Loucy (cell line): ENCODE measurements around the gene NDUFV3.

Experiments used
- H2AFZ ChIP-seq: fragments of 200-600 bp; sonication (generic); 2 replicates; pipeline ENCODE4 v1.6.0; 2016; ENCODE audit warnings: antibody characterized with exemption, mild to moderate bottlenecking, low read length, moderate library complexity
- H3F3A ChIP-seq: fragments of 200-600 bp; 2 replicates; pipeline ENCODE4 v1.6.0; 2016; ENCODE audit warnings: antibody characterized with exemption, low read depth, mild to moderate bottlenecking
- H3K27me3 ChIP-seq: fragments of 200-600 bp; sonication (generic); 2 replicates; pipeline ENCODE4 v1.6.1; 2014; ENCODE audit warnings: low read length, mild to moderate bottlenecking; ENCODE audit not compliant: insufficient read depth, poor library complexity, severe bottlenecking
- H3K36me3 ChIP-seq: fragments of 200-600 bp; sonication (generic); 2 replicates; pipeline ENCODE4 v1.6.1; 2016; ENCODE audit warnings: low read length; ENCODE audit not compliant: insufficient read depth
- H3K4me1 ChIP-seq: fragments of 200-600 bp; sonication (generic); 2 replicates; pipeline ENCODE4 v1.5.1; 2014; ENCODE audit warnings: low read length, mild to moderate bottlenecking; ENCODE audit not compliant: insufficient read depth, poor library complexity, severe bottlenecking
- H3K4me2 ChIP-seq: fragments of 200-600 bp; sonication (generic); 2 replicates; pipeline ENCODE4 v1.6.0; 2014; ENCODE audit warnings: antibody characterized with exemption, low read length, low read depth, mild to moderate bottlenecking; ENCODE audit not compliant: poor library complexity, severe bottlenecking
- H3K4me3 ChIP-seq: fragments of 200-600 bp; sonication (generic); 2 replicates; pipeline ENCODE4 v1.5.1; 2014; ENCODE audit warnings: low read length, mild to moderate bottlenecking, mixed read lengths; ENCODE audit not compliant: poor library complexity, severe bottlenecking
- H3K79me2 ChIP-seq: fragments of 200-600 bp; sonication (generic); 2 replicates; pipeline ENCODE4 v1.6.1; 2014; ENCODE audit warnings: low read length; ENCODE audit not compliant: insufficient read depth
- H3K9ac ChIP-seq: fragments of 200-600 bp; sonication (generic); 2 replicates; pipeline ENCODE4 v1.6.0; 2014; ENCODE audit warnings: mild to moderate bottlenecking, low read depth, low read length, moderate library complexity; ENCODE audit not compliant: poor library complexity, severe bottlenecking
- H3K9me2 ChIP-seq: fragments of 200-600 bp; sonication (generic); replicated peaks from 2 replicates; pipeline ENCODE4 v1.6.1; 2016; ENCODE audit warnings: low read depth, low read length, mixed read lengths
- H3K9me3 ChIP-seq: fragments of 200-600 bp; sonication (generic); 2 replicates; pipeline ENCODE4 v1.6.1; 2014; ENCODE audit warnings: mild to moderate bottlenecking, antibody characterized with exemption, low read length, low read depth; ENCODE audit not compliant: insufficient read depth
- H4K20me1 ChIP-seq: fragments of 200-600 bp; sonication (generic); 2 replicates; pipeline ENCODE4 v1.6.0; 2014; ENCODE audit warnings: antibody characterized with exemption, low read length, mild to moderate bottlenecking; ENCODE audit not compliant: insufficient read depth, poor library complexity, severe bottlenecking
- EZH2phosphoT487 ChIP-seq: fragments of 200-600 bp; IDR thresholded peaks from 2 replicates; pipeline ENCODE4 v1.6.1; 2018; ENCODE audit warnings: antibody characterized with exemption, mild to moderate bottlenecking, moderate library complexity, borderline replicate concordance
- TF ChIP-seq, protein P1 (sequence below): fragments of 200-600 bp; sonication (generic); conservative IDR thresholded peaks from 2 replicates; pipeline ENCODE4 v1.5.1; 2014; ENCODE audit warnings: mild to moderate bottlenecking, antibody characterized with exemption, low read length

Gene NDUFV3

DNA sequence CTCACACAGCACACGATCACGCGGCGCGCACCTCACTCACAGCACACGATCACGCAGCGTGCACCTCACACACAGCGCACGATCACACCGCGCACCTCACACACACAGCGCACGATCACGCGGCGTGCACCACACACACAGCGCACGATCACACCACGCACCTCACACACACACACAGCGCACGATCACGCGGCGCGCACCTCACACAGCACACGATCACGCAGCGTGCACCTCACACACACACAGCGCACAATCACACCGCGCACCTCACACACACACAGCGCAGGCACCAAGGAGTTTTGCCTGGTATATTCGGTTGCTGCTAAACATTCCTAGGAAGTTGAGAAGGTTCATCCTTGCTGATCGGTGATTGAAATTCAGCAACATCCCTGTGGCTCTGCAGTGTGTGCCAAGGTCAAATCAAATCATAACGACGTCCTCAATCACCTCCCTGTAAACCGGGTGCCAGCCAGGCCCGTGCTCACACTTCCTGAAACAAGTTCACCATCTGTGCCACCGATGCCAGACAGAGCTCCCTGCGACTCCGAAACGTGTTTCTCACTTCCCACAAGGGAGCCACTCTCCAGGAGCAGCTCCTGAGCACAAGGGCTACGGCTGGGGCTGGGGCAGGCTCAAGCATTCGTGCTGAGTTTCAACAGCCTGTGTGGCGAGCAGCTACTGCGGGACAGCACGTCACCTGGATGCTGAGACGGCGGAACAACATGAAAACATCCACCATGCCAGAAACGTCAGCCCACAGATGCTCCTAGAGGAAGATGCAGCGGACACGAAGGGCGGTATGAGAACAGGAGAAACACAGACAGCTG is 44.0 kb upstream of the NDUFV3 start:
- Histone ChIP-seq H4K20me1 (no peaks in the 10 kb centered on the region), H3K9me2 (no peaks in the 10 kb centered on the region), H3K9me3 (no peaks in the 10 kb centered on the region), H3K4me3 (no peak overlapping the region), H2AFZ (no peak overlapping the region), H3K27me3 (no peaks in the 10 kb centered on the region), H3K79me2 (peaks cover 14% of the 10 kb centered on the region; the same call in 1 of the 2 replicates), H3K4me1 (no peaks in the 10 kb centered on the region), H3K4me2 (no peak overlapping the region), H3K36me3 (peaks cover 80% of the 10 kb centered on the region; the same call in 1 of the 2 replicates), H3K9ac (no peak overlapping the region), H3F3A (no peaks in the 10 kb centered on the region)
- TF ChIP-seq, protein P1, sequence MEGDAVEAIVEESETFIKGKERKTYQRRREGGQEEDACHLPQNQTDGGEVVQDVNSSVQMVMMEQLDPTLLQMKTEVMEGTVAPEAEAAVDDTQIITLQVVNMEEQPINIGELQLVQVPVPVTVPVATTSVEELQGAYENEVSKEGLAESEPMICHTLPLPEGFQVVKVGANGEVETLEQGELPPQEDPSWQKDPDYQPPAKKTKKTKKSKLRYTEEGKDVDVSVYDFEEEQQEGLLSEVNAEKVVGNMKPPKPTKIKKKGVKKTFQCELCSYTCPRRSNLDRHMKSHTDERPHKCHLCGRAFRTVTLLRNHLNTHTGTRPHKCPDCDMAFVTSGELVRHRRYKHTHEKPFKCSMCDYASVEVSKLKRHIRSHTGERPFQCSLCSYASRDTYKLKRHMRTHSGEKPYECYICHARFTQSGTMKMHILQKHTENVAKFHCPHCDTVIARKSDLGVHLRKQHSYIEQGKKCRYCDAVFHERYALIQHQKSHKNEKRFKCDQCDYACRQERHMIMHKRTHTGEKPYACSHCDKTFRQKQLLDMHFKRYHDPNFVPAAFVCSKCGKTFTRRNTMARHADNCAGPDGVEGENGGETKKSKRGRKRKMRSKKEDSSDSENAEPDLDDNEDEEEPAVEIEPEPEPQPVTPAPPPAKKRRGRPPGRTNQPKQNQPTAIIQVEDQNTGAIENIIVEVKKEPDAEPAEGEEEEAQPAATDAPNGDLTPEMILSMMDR = no peak
- TF ChIP-seq EZH2phosphoT487 = no peak

DNA sequence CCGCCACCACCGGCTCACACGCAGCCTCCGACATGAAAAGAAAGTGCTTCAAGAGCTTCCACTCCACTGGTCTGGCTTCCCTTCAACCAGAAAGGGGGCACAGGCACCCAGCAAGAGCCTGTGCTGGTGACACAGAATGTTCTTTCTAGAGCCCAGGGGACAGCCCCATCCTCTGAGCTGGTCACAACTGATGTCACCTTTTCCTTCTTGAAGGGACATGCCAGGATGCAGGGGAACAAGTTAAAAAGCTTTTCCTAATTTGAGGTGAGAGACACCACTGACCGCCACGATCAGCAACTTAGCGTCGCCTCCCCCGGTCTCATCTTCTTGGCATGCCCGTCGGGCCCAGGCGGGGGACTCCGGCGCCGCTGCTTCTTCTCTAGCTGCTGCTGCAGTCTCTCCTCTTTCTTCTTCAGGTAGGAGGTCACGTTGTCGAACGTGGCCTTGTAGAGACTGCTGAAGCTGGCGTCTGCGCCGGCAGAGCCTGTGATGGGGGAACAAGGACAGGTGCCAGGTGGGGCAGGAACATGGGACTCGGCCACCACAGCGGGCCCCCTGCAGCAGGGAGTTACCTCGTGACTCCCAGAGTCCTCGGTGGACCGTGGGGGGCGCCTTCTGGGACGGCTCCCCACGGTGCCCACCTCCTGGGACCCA is 43.2 kb upstream of the NDUFV3 start:
- H3K79me2 ChIP-seq = peaks cover 7% of the 10 kb centered on the region; the same call in 1 of the 2 replicates
- H3K27me3 ChIP-seq = no peaks in the 10 kb centered on the region
- H2AFZ ChIP-seq = no peak overlapping the region
- H3K9me3 ChIP-seq = no peaks in the 10 kb centered on the region
- H3K4me3 ChIP-seq = no peak overlapping the region
- H3F3A ChIP-seq = no peaks in the 10 kb centered on the region
- peaks cover 80% of the 10 kb centered on the region; the same call in 1 of the 2 replicates for H3K36me3 ChIP-seq
- no peaks in the 10 kb centered on the region for H4K20me1 ChIP-seq
- H3K4me1 ChIP-seq = no peaks in the 10 kb centered on the region
- no peak overlapping the region for H3K4me2 ChIP-seq
- H3K9ac ChIP-seq = no peak overlapping the region
- H3K9me2 ChIP-seq = no peaks in the 10 kb centered on the region
- no peak for TF ChIP-seq EZH2phosphoT487
- TF ChIP-seq, protein P1 = no peak

DNA sequence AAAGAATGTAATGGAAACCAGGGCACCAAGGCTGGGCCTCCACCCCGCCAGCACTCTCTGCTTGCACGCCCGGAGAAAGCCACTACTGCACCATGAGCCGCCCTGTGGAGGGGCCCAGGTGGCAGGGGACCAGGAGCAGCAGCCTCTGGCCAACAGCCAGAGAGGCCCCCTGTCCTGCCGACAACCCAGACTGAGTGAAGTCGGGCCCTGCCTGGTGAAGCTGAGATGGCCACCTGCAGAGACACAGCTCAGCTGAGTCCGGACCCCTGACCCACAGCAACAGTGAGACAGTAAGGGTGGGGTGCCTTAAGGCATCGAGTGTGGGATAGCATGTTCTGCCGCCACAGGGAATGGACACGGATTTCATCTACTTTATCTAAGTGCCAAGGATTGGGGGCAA is 42.6 kb upstream of the NDUFV3 start:
- TF ChIP-seq, protein P1 = no peak
- no peak for TF ChIP-seq EZH2phosphoT487
- Histone ChIP-seq H3K4me3 (no peak overlapping the region), H3F3A (no peaks in the 10 kb centered on the region), H3K9ac (no peak overlapping the region), H2AFZ (no peak overlapping the region), H3K27me3 (no peaks in the 10 kb centered on the region), H3K36me3 (peaks cover 81% of the 10 kb centered on the region; the same call in 1 of the 2 replicates), H3K79me2 (peaks cover 2% of the 10 kb centered on the region; the same call in 1 of the 2 replicates), H3K4me2 (no peak overlapping the region), H3K9me2 (no peaks in the 10 kb centered on the region), H3K9me3 (no peaks in the 10 kb centered on the region), H4K20me1 (no peaks in the 10 kb centered on the region), H3K4me1 (no peaks in the 10 kb centered on the region)
